Measurements from ENCODE around the gene PLEKHS1. TPM values are rescaled to one million over a fixed set of nuclear protein-coding genes. Genes with fewer than 3 reads are reported as not detected.

PLEKHS1 gene
- total RNA-seq, 1 experiment from 2014 or later = 4.9 TPM

- CTCF ChIA-PET = no interaction called here
- no peaks in the 10 kb centered on the region for H4K20me1 ChIP-seq (ENCODE audit: insufficient read depth)
- BruUV-seq (replicated peaks) = no TSS peak
- H3K27me3 ChIP-seq (ENCODE audit: insufficient read depth, low read depth) = no peaks in the 10 kb centered on the region
- no peaks in the 10 kb centered on the region for H3K9me2 ChIP-seq (ENCODE audit: insufficient read depth)
- H3K27ac ChIP-seq = no peak overlapping the region
- H3K79me2 ChIP-seq (ENCODE audit: low read depth) = no peaks in the 10 kb centered on the region
- no peak overlapping the region for H2AFZ ChIP-seq
- no peak for DNase-seq
- H3K9me3 ChIP-seq (ENCODE audit: insufficient read depth, low read depth) = no peaks in the 10 kb centered on the region
- no peak overlapping the region for H3K4me3 ChIP-seq
- no peak overlapping the region for H3K4me2 ChIP-seq
- H3F3A ChIP-seq (ENCODE audit: insufficient read depth, low read depth) = no peaks in the 10 kb centered on the region
- H3K4me1 ChIP-seq (replicated peaks; ENCODE audit: insufficient read depth) = no peaks in the 10 kb centered on the region
- no peaks in the 10 kb centered on the region for H3K36me3 ChIP-seq (ENCODE audit: low read depth)
- intact Hi-C loops (cut with micrococcal nuclease; ENCODE audit: unreplicated experiment) = no loop called here
- TF ChIP-seq CTCF (conservative IDR thresholded peaks at IDR 0.05) (no peak), EZH2 (IDR thresholded peaks at IDR 0.05; ENCODE audit: low read depth) (no peak)
- POLR2A ChIA-PET (ENCODE audit: unreplicated experiment) = no interaction called here
These were observed 25.1 kb downstream of the PLEKHS1 start for GRCh38 chr10:113776553-113776952.

- ChIA-PET CTCF (interaction anchor here (0.6 kb wide), 1 partner anchor 65 kb away, joined by 3 read pairs; no protein-coding TSS in a partner anchor), POLR2A (ENCODE audit: unreplicated experiment) (no interaction called here)
- H3K27me3 ChIP-seq (ENCODE audit: insufficient read depth, low read depth) = no peaks in the 10 kb centered on the region
- H3K4me2 ChIP-seq = no peak overlapping the region
- H2AFZ ChIP-seq = no peak overlapping the region
- H3K4me1 ChIP-seq (replicated peaks; ENCODE audit: insufficient read depth) = no peaks in the 10 kb centered on the region
- H3F3A ChIP-seq (ENCODE audit: insufficient read depth, low read depth) = no peaks in the 10 kb centered on the region
- no peak overlapping the region for H3K4me3 ChIP-seq
- no peak for DNase-seq
- BruUV-seq (replicated peaks) = no TSS peak
- H3K79me2 ChIP-seq (ENCODE audit: low read depth) = no peaks in the 10 kb centered on the region
- H3K9me2 ChIP-seq (ENCODE audit: insufficient read depth) = no peaks in the 10 kb centered on the region
- no peak for TF ChIP-seq EZH2 (IDR thresholded peaks at IDR 0.05; ENCODE audit: low read depth)
- no peak for TF ChIP-seq CTCF (conservative IDR thresholded peaks at IDR 0.05)
- no peaks in the 10 kb centered on the region for H4K20me1 ChIP-seq (ENCODE audit: insufficient read depth)
- H3K36me3 ChIP-seq (ENCODE audit: low read depth) = no peaks in the 10 kb centered on the region
- H3K9me3 ChIP-seq (ENCODE audit: insufficient read depth, low read depth) = no peaks in the 10 kb centered on the region
- intact Hi-C loops (cut with micrococcal nuclease; ENCODE audit: unreplicated experiment) = no loop called here
- no peak overlapping the region for H3K27ac ChIP-seq
These were observed 29.3 kb downstream of the PLEKHS1 start for GRCh38 chr10:113780681-113781250.

GRCh38 chr10:113782367-113782766, 30.9 kb downstream of the PLEKHS1 start:
- DNase-seq = no peak
- no peak for TF ChIP-seq CTCF (conservative IDR thresholded peaks at IDR 0.05)
- Histone ChIP-seq H3K4me1 (replicated peaks; ENCODE audit: insufficient read depth) (no peaks in the 10 kb centered on the region), H3K9me3 (ENCODE audit: insufficient read depth, low read depth) (no peaks in the 10 kb centered on the region), H3F3A (ENCODE audit: insufficient read depth, low read depth) (no peaks in the 10 kb centered on the region), H2AFZ (no peak overlapping the region), H3K9me2 (ENCODE audit: insufficient read depth) (no peaks in the 10 kb centered on the region), H3K27me3 (ENCODE audit: insufficient read depth, low read depth) (no peaks in the 10 kb centered on the region), H3K27ac (no peak overlapping the region), H3K4me2 (no peak overlapping the region), H3K79me2 (ENCODE audit: low read depth) (no peaks in the 10 kb centered on the region), H3K36me3 (ENCODE audit: low read depth) (no peaks in the 10 kb centered on the region), H4K20me1 (ENCODE audit: insufficient read depth) (no peaks in the 10 kb centered on the region), H3K4me3 (no peak overlapping the region)
- CTCF ChIA-PET = interaction anchor here (0.6 kb wide), 1 partner anchor 329 kb away, joined by 8 read pairs; no protein-coding TSS in a partner anchor
- intact Hi-C loops (cut with micrococcal nuclease; ENCODE audit: unreplicated experiment) = no loop called here
- no TSS peak for BruUV-seq (replicated peaks)
- POLR2A ChIA-PET (ENCODE audit: unreplicated experiment) = no interaction called here

Data from PC-9 (cell line).